SJSA1 (cell line): ENCODE measurements around the gene CLDN6. TPM values are rescaled to one million over a fixed set of nuclear protein-coding genes. Genes with fewer than 3 reads are reported as not detected.
A peak's percentile ranks its signal among the peaks of the same experiment; 100 is the strongest.

Experiments used
- DNase-seq, 2 experiments: peaks; one replicate each; pipeline ENCODE4 v3.0.0-alpha.2; 2015 to 2020; ENCODE audit warnings: low spot score in 2 of 2, low read depth in 1 of 2
- H3K27ac ChIP-seq: fragments of 250-450 bp; sonication (Bioruptor Pico); 2 replicates; pipeline ENCODE4 v1.5.1; 2020; ENCODE audit warnings: mild to moderate bottlenecking, moderate library complexity
- H3K27me3 ChIP-seq: fragments of 250-450 bp; sonication (Bioruptor Pico); replicated peaks from 2 replicates; pipeline ENCODE4 v1.5.1; 2020; ENCODE audit warnings: mild to moderate bottlenecking, moderate library complexity
- H3K36me3 ChIP-seq: fragments of 250-450 bp; sonication (Bioruptor Pico); 2 replicates; pipeline ENCODE4 v1.5.1; 2020; ENCODE audit warnings: mild to moderate bottlenecking
- H3K4me1 ChIP-seq: fragments of 250-450 bp; sonication (Bioruptor Pico); replicated peaks from 2 replicates; pipeline ENCODE4 v1.6.1; 2021; ENCODE audit warnings: mild to moderate bottlenecking
- H3K4me3 ChIP-seq: fragments of 250-450 bp; sonication (Bioruptor Pico); 2 replicates; pipeline ENCODE4 v1.5.1; 2020; ENCODE audit warnings: mild to moderate bottlenecking
- H3K9me3 ChIP-seq: fragments of 250-450 bp; sonication (Bioruptor Pico); replicated peaks from 2 replicates; pipeline ENCODE4 v1.5.1; 2020; ENCODE audit warnings: mild to moderate bottlenecking
- total RNA-seq: library from RNA; depleted of rRNA; stranded (reverse); fragments of >200 nt; shearing (Covaris generic); gene quantifications from 2 replicates; pipeline ENCODE4 v1.2.3, GENCODE V29; 2014

CLDN6 gene
- total RNA-seq, 1 experiment from 2014 or later, result not detected

DNA sequence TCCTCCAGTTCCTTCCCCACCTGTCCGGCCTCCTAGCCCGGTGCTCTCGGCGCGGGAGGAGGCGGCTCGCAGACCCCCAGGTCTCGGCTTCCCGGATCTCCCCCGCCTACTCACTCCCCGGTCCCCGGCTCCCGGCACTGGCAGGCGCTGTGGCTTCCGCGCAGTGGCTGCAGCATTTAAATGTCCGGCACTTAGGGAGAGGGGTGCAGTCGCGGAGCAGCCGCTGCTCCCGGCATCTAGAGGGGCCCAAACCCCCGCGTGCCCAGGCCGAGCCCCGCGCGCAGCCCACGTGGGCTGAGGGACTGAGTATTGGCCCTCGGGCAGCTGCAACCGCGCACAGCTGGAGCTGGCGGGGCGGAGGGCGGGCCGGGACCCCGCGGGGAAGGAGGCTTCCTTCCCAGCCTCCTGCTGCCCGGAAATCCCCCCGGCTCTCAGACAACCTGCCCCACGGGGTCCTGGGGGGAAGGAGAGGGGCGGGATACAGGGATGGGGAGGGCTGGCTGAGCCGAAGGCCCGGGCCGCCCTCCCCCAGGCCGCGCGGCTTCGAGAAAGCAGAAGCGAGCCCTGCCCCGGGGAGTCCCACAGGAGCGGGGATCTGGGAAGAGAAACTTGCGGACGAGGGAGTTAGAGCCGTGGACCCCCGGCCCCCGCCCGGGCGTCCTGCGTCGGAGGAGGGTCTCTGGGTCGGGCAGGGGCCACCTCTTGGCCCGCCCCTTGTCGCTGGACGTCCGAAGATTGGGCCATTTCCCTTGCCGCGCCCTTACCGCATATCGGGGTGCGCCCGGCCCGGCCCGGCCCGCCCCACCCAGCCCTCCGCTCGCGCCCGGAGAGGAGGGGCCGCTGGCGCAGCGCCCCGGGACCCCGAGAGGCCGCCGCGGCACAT, 28.0 kb upstream of the CLDN6 start, which contains the start of gene MMP25:
Gene MMP25, plus strand, starts transcription at position 804 of the 883 bp plus-strand sequence. CDS start 357 bp downstream, outside the sequence.
- no peak within 1 kb of the TSS for H3K27ac ChIP-seq
- H3K36me3 ChIP-seq, result no peaks in the 10 kb centered on the region
- no peak for DNase-seq
- peak within 1 kb of the TSS; percentile 20 for H3K4me3 ChIP-seq
- peaks cover 83% of the 10 kb centered on the region for H3K27me3 ChIP-seq
- H3K9me3 ChIP-seq, result peaks cover 9% of the 10 kb centered on the region
- H3K4me1 ChIP-seq, result peaks cover 13% of the 10 kb centered on the region

DNA sequence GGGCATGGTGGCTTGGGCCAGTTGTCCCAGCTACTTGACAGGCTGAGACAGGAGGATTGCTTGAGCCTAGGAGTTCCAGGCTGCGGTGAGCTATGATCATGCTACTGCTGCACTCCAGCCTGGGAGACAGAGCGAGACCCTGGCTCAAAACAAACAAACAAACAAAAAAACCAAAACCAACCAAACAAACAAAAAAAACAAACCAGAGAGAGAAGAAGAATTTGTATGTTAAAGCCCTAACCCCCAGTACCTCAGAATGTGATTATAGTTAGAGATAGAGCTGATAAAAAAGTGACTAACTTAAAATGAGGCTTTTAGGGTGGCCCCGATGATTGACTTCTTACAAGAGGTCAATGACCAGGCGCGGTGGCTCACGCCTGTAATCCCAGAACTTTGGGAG, 26.7 kb upstream of the CLDN6 start:
- Histone ChIP-seq H3K4me1 (peaks cover 13% of the 10 kb centered on the region), H3K36me3 (no peaks in the 10 kb centered on the region), H3K27me3 (peaks cover 81% of the 10 kb centered on the region), H3K27ac (no peak overlapping the region), H3K9me3 (peaks cover 9% of the 10 kb centered on the region), H3K4me3 (no peak overlapping the region)
- no peak for DNase-seq

DNA sequence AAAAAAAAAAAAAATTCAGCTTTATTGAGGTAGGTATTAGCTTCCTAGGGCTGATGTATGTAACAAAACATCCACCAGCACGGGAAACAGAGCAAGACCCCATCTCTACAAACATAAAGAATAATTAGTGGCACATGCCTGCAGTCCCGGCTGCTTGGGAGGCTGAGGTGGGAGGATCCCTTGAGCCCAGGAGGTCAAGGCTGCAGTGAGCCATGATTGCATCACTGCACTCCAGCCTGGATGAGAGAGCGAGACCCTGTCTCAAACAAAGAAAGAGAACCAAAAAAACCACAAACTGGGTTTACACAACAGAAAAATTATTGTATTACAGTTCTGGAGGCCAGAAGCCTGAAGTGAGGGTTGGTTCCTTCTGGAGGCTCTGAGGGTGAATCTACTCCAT, 24.4 kb upstream of the CLDN6 start:
- H3K9me3 ChIP-seq, result peaks cover 9% of the 10 kb centered on the region
- H3K27ac ChIP-seq, result no peak overlapping the region
- peaks cover 74% of the 10 kb centered on the region for H3K27me3 ChIP-seq
- peaks cover 13% of the 10 kb centered on the region for H3K4me1 ChIP-seq
- DNase-seq, result no peak
- no peak overlapping the region for H3K4me3 ChIP-seq
- H3K36me3 ChIP-seq, result no peaks in the 10 kb centered on the region

DNA sequence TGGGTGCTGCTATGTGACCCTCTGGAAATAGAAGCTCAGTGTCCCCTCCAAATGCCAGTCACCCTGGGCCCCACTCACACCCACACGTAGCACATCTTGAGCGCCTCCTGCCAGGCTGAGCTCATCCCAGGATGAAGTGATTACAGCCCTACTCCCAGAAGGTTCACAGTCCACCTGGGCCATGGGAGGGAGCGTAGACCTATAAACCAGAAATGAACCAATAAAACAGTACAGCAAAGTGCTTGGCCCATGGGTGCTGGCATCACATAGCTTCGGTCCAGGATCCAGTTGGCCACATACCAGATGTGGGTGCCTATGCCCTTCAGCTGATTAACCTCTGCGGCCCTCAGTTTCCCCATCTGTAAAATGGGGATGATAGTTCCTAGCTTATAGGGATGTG, 20.9 kb upstream of the CLDN6 start:
- no peaks in the 10 kb centered on the region for H3K4me1 ChIP-seq
- H3K36me3 ChIP-seq, result no peaks in the 10 kb centered on the region
- no peak for DNase-seq
- H3K9me3 ChIP-seq, result no peaks in the 10 kb centered on the region
- peaks cover 64% of the 10 kb centered on the region for H3K27me3 ChIP-seq
- H3K4me3 ChIP-seq, result no peak overlapping the region
- H3K27ac ChIP-seq, result no peak overlapping the region

DNA sequence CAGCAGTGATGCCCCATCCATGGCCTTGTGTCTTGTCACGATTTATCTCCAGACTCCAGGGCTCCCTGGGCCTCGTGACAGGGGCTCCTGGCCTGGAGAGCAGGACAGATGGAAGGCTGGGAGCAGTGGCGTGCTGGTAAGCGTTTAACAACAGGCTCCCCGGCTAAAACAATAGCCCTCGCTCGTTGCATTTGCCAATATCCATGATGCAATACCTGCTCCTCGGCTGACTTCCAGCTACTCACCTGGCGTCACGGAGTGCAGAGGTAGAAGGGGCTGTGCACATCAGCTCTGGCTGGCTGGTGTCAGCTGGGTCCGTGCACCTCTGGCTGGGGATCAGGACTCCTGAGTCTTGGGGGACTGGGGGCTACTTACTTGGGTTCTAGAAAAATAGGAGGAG, 20.3 kb upstream of the CLDN6 start:
- H3K4me3 ChIP-seq, result no peak overlapping the region
- H3K9me3 ChIP-seq, result no peaks in the 10 kb centered on the region
- no peaks in the 10 kb centered on the region for H3K4me1 ChIP-seq
- H3K27me3 ChIP-seq, result peaks cover 66% of the 10 kb centered on the region
- no peaks in the 10 kb centered on the region for H3K36me3 ChIP-seq
- no peak for DNase-seq
- no peak overlapping the region for H3K27ac ChIP-seq

DNA sequence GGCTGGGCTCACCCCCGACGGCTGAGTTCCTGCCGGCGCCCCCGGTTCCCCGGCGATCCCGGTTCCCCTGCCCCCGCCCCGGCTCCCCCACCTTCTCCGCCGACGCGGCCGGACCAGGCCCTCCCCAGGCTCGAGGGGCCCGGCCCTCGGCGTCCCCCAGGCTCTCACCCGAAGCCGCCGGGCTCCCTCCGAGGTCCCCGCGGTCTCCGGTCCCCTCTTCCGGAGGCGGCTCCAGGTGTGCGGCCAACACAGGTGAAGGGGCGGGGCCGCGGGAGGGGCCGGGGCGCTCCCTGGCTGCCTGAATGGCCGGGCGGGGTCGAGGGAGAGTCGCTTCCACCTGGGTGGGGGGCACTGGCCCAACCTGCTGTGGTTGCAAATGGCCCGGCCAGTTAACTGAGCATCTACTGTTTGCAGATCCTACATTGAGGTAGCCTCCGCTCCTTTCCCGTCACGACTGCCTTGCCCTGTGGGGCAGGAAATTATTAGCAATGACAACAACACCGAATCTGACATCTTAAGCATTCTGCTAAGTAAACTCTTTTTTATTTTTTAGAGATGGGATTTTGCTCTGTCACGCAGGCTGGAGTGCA, 18.8 kb upstream of the CLDN6 start, which contains the start of gene BICDL2:
Gene BICDL2, minus strand, starts transcription at position 219 of the 590 bp plus-strand sequence. CDS start 1,448 bp downstream, outside the sequence.
- no peak for DNase-seq
- H3K36me3 ChIP-seq, result no peaks in the 10 kb centered on the region
- no peaks in the 10 kb centered on the region for H3K4me1 ChIP-seq
- peaks cover 73% of the 10 kb centered on the region for H3K27me3 ChIP-seq
- H3K4me3 ChIP-seq, result no peak within 1 kb of the TSS
- no peaks in the 10 kb centered on the region for H3K9me3 ChIP-seq
- H3K27ac ChIP-seq, result no peak within 1 kb of the TSS

DNA sequence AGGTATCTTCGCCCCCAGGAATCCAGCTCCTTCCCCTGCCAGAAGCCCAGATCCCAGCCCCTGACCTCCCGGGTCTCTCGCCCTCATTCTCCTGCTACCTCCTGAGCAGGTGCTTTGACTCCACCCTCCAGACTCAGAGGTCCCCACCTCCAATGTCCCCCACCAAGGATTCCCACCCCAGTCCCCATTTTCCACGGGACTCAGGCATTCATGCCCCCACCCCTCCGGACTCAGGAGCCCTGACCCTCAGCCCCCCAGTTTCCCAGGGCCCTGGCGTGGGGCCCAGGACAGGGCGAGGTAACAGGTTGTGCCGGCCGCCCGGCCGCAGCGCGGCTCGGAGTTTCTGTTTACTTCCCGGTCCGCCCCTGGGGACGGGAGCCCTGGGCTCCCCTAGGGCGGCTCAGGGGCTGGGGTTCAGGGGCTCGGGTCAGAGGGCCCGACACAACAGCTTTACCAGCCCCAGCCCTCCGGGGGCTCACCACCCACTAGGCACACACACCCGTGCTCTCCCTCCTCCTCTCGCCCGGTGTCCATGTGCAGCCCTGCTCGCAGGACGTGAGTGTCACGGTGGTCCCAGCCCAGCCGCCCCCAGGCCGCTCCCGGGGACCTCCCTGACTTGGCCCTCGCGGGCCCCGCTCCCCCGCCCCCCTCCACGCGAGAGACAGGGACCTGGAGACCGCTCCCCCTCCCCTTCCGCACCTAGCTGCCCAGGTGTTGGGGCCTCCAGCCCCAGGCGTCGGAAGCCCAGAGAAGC, 18.2 kb upstream of the CLDN6 start:
- Histone ChIP-seq H3K27ac (no peak overlapping the region), H3K9me3 (no peaks in the 10 kb centered on the region), H3K36me3 (no peaks in the 10 kb centered on the region), H3K27me3 (peaks cover 75% of the 10 kb centered on the region), H3K4me3 (no peak overlapping the region), H3K4me1 (no peaks in the 10 kb centered on the region)
- DNase-seq, result no peak

DNA sequence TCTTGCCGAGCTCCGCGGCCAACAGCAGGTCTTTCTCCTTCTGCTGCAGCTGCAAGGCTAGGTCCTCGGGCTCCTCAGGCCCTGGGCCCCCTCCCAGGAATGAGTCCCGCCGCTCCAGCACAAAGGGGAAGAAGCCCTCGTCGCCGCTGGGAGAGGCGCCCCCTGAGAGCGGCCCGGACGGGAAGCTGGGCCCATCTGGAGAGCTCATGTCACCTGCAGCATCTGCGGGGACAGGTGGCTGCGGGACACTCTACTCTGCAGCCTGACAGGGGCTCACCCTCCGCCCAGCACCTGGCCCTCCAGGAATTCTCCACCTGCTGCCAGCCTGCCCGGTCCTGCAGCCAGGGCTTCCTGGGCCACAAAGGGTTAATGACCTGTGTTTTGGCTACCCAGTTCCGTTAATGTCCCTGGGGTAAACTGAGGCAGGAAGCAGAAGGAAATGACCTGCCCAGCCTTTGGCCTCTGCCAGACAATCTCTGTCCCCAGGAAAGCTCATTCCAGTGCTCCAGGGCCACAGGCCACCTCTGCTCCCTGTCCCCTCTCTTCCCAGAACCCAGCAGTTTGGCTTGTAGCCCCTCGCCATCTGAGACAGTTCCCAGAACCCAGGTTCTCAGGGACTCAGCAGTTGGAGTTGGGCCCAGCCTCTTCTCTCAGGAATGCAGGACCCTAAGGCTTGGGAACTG, 17.4 kb upstream of the CLDN6 start:
- no peaks in the 10 kb centered on the region for H3K4me1 ChIP-seq
- no peak overlapping the region for H3K4me3 ChIP-seq
- peaks cover 68% of the 10 kb centered on the region for H3K27me3 ChIP-seq
- no peaks in the 10 kb centered on the region for H3K9me3 ChIP-seq
- H3K27ac ChIP-seq, result no peak overlapping the region
- no peaks in the 10 kb centered on the region for H3K36me3 ChIP-seq
- DNase-seq, result no peak

DNA sequence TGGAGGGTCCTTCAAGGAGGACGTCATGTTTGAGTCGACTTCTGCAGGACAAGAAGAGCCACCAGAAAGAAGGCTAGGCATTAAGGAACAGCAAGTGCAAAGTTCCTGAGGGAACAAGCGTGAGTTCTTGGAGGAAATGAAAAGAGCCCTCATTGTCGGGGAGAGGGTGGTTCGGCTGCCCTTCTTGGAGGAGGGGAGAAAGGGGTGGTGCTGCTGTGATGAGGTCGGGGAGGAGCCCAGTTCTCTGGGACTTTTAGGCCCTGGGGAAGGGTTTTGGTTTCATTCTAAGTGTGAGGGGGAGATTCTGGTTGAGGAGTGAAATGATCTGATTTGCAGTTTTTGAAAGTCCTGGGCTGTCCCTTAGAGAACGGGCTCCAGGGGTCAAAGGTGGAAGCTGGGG, 14.6 kb upstream of the CLDN6 start:
- no peak for DNase-seq
- no peak overlapping the region for H3K4me3 ChIP-seq
- H3K27ac ChIP-seq, result no peak overlapping the region
- no peaks in the 10 kb centered on the region for H3K4me1 ChIP-seq
- peaks cover 7% of the 10 kb centered on the region; the same call in 1 of the 2 replicates for H3K36me3 ChIP-seq
- no peaks in the 10 kb centered on the region for H3K9me3 ChIP-seq
- peaks cover 61% of the 10 kb centered on the region for H3K27me3 ChIP-seq

DNA sequence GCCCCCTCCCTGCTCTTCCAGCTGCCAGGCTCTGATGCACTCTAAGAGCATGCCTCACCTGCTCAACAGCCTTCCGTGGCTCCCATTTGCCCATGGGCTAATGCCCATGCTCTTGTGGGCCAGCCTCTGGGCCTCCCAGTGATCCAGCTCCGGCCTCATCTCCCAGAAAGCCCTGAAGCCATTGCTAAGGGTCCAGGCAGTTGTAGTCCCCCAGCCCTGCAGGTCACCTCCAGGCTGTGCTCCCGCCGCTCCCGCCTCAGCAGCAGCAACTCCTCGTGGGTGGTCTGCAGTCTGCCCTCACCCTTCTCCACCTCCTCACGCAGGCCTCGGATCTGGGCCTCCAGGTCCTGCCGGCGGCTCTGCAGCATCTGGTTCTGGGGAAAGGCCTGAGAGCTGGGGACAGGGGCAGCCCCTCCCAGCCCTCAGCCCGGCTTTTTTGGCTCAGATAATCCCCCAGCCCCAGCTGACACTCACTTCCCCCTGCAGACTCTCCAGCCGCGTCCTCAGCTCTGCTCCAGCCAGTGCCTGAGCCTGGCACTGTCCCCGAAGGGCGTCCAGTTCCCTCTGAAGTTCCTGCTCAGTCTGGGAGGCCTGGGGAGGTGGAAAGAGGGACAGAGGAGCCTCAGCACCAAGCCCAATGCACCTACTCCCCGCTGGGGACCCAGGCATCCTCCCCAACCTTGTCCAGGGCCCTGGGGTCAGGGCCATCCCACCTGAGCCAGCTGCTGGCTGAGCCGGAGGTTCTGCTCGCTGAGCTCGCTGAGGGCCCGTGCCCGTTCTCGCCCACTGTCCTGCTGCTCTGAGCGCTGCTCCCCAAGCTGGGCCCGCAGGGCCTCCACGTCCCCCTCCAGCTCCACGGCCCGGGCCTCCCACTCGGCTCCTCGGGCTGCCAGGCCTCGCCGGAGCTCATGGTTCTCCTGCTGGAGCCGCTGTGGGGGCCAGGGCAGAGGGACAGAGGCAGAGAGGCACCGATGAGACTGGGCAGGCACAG, 12.5 kb upstream of the CLDN6 start:
- Histone ChIP-seq H3K4me3 (no peak overlapping the region), H3K4me1 (no peaks in the 10 kb centered on the region), H3K36me3 (peaks cover 26% of the 10 kb centered on the region), H3K27ac (no peak overlapping the region), H3K9me3 (no peaks in the 10 kb centered on the region), H3K27me3 (peaks cover 43% of the 10 kb centered on the region)
- DNase-seq, result no peak

DNA sequence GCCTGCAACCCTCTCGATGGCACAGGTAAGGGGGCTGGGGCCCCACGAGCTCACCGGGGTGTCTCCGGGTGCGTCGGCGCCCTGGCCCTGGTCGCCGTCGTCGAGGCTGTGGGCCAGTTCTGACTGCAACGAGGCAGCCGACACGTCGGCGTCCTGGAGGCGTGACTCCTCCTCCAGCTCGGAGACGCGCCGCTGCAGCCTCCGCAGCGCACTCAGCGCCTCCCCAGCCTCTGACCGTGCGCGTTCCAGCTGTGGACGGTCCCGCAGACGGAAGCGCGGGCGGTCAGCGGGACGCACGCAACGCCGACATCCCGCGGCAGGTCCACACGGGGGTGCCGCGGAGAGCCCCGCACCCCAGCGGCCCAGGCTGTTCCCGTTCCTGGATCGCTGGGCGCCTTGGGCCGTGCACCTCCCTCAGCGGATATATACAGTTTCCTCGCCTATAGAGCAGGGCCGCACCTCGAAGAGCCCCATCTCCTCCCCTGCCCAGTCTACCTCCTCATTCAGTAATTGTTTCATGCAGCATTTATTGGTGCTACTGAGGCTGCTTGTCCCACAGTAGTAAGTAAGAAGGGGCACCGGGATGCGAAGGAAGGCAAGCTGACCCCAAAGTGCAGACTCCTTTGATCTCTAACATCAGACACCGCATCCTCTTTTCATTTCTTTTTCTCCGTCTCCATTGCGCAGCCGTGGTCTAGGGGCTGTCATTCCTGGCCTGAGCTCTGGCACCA, 11.7 kb upstream of the CLDN6 start:
- H3K9me3 ChIP-seq, result no peaks in the 10 kb centered on the region
- peaks cover 31% of the 10 kb centered on the region for H3K36me3 ChIP-seq
- DNase-seq, result no peak
- no peak overlapping the region for H3K4me3 ChIP-seq
- H3K27ac ChIP-seq, result no peak overlapping the region
- H3K4me1 ChIP-seq, result no peaks in the 10 kb centered on the region
- peaks cover 39% of the 10 kb centered on the region for H3K27me3 ChIP-seq

DNA sequence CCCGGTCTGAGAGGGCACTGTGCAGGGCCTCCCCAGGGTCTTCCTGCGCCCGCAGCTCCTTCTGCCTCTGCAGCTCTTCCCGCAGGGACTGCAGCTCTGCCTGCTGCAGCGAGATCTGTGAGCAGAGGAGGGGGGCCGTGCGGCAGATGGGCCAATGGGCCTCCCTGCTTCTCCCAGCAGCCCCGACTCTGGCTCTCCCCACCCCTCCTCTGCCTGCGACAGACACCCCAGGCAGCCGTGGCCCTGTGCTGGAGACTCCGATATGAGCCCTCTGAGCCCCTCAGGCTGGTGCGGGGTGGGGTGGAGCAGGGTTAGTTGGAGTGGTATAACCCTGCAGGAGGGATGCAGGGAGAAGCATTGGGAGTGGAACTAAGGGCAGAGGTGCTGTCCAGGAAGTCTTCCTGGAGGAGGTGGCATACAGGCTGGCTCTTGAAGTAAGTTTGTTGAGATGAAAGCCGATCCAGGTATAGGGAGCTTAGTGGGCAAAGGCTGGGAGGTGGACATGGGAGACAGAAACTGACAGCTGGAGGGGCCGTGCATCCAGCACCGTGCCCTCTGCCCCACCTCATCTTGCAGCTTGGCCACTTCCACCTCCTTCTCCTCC, 10.8 kb upstream of the CLDN6 start:
- H3K36me3 ChIP-seq, result peaks cover 33% of the 10 kb centered on the region
- peaks cover 3% of the 10 kb centered on the region; the same call in 1 of the 2 replicates for H3K9me3 ChIP-seq
- no peak for DNase-seq
- no peak overlapping the region for H3K27ac ChIP-seq
- H3K4me1 ChIP-seq, result peaks cover 6% of the 10 kb centered on the region
- H3K27me3 ChIP-seq, result peaks cover 33% of the 10 kb centered on the region
- no peak overlapping the region for H3K4me3 ChIP-seq
